Renal cortex interstitium (tissue), 15 donors: ENCODE results near the gene CACNA1B. TPM values are rescaled to one million over a fixed set of nuclear protein-coding genes. Genes with fewer than 3 reads are reported as not detected.
"Not testable (repeated sequence)": the region's sequence is repeated elsewhere in the genome, so short reads cannot be mapped to it uniquely, and the experiment has no call there.

ENCODE experiments used
- DNase-seq, 11 donors: peaks; one replicate each; pipeline ENCODE4 v3.0.0-alpha.2; 2013; ENCODE audit warnings: low read depth in 9 of 11, low spot score in 4 of 11; ENCODE audit errors: extremely low read depth in 1 of 11
- long read RNA-seq, 16 experiments: transcript quantifications; one replicate each; lab custom pipeline, GENCODE V29; 2026
- polyA plus RNA-seq, 3 donors: library from polyadenylated mRNA; unstranded; fragments of 120-200 nt; gene quantifications; one replicate each; pipeline ENCODE4 v1.2.1, GENCODE V29; 2013; ENCODE audit not compliant: insufficient read length in 3 of 3

Gene CACNA1B
- polyA plus RNA-seq: under 1 TPM; 0.23 to 0.39 (median 0.27) TPM
- long read RNA-seq, donor 1: 0 reads
- long read RNA-seq, donor 2: 0 reads
- long read RNA-seq, donor 3: 0 reads
- long read RNA-seq, donor 4: 0 reads
- long read RNA-seq, donor 5: 0 reads
- long read RNA-seq, donor 6: 0 reads
- long read RNA-seq, donor 7: 0 reads
- long read RNA-seq, donor 8: 0 reads
- long read RNA-seq, donor 9: 0 reads
- long read RNA-seq, donor 10: 0 reads
- long read RNA-seq, donor 11: 0 reads
- long read RNA-seq, donor 12: 0 reads
- long read RNA-seq, donor 13: 0 reads
- long read RNA-seq, donor 14: 0 reads
- long read RNA-seq, donor 15: 0 reads
- long read RNA-seq, donor 16: 0 reads

- DNase-seq: not testable (repeated sequence)
Observed at GRCh38 chr9:137877506-137878122, at the start of gene CACNA1B. Gene CACNA1B (plus strand): TSS chr9:137877782. CDS start chr9:137877934, 152 bp downstream.

- DNase-seq: no peak
Observed at GRCh38 chr9:137827908-137828526, 49.6 kb upstream of the CACNA1B start.

- DNase-seq: peak; percentile 4 to 59 (median 41)
Observed at GRCh38 chr9:137828527-137829259, 48.9 kb upstream of the CACNA1B start.

GRCh38 chr9:137829260-137829996 is 48.2 kb upstream of the CACNA1B start:
- no peak for DNase-seq

GRCh38 chr9:137832191-137832700 is 45.3 kb upstream of the CACNA1B start:
- DNase-seq: no peak

GRCh38 chr9:137832830-137833590 is 44.6 kb upstream of the CACNA1B start:
- no peak for DNase-seq

- DNase-seq: no peak
Observed at GRCh38 chr9:137833721-137834613, 43.6 kb upstream of the CACNA1B start.

GRCh38 chr9:137834846-137835546 is 42.6 kb upstream of the CACNA1B start:
- DNase-seq: no peak

- no peak for DNase-seq
Observed at GRCh38 chr9:137836151-137836830, 41.3 kb upstream of the CACNA1B start.

GRCh38 chr9:137836831-137837241 is 40.7 kb upstream of the CACNA1B start:
- DNase-seq: no peak

GRCh38 chr9:137837345-137838278 is 40.0 kb upstream of the CACNA1B start:
- DNase-seq: no peak

GRCh38 chr9:137838576-137838975 is 39.0 kb upstream of the CACNA1B start:
- DNase-seq: no peak

GRCh38 chr9:137843355-137843754 is 34.2 kb upstream of the CACNA1B start:
- DNase-seq: no peak

GRCh38 chr9:137851516-137852267 is 25.9 kb upstream of the CACNA1B start:
- DNase-seq: no peak
